Stimulated activated naive CD4-positive, alpha-beta T cell treated with Interleukin-2 at 50 U/mL for 16 hours (primary cell): ENCODE results near the gene AATF.

ENCODE experiments used
- DNase-seq: peaks from one replicate; lab custom pipeline; 2025; lab: John Stamatoyannopoulos, UW

Gene AATF

DNA sequence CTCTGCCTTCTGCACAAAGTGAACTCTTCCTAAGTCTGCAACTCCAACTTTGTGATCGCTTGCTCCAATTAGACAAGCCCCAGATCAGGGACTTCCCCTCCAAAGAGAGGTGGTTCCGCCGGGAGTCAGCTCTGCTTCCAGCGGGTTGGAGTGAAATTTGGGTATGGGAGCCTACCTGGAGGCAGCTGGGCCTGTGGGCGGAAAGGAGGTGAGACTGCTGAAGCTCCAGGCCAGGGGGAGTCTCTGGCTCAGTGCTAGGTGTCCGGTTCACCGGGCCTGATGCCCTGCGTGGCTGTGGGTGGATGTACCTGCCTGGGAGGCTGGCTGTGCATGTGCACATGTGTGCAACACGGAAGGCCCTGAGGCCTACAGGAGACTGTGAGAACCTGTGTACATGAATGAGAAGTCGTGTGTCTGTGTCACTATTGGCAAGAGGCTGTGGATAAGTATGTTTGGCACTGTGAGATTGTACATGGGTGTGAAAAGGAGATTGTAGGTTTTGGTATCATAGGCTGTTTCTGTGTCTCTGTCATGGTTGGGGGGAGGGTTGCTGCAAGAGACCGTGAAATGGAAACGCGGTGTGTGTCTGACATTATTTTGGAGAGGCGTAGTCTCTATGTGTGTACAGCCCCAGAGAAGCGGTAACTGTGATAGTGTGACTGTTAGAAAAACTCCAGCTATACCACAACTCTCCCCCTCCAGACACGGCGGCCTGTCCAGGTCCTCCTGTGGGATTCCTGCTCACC, 7.3 kb upstream of the AATF start:
- no peak for DNase-seq

DNA sequence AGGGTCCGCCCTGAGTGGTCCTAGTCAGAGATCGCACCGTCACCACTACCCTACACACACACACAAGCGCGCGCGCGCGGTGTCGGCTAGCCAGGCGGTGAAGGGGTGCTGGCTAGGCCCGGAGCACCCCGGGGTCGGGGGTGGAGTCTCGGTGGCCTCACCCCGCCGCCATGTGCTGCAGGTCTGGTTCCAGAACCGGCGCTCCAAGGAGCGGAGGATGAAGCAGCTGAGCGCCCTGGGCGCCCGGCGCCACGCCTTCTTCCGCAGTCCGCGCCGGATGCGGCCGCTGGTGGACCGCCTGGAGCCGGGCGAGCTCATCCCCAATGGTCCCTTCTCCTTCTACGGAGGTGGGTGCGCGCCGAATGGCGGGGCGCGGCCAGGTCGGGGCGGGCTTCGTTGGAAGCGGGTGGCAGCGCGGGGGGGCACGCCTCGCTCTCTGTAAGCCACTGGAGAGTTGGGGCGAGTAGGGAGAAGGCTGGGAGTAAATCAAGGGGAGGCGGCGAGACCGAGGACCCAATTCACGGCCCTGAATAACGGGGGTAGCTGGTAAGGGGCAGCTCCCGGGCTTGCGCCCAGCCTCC, 6.6 kb upstream of the AATF start:
- DNase-seq: no peak

DNA sequence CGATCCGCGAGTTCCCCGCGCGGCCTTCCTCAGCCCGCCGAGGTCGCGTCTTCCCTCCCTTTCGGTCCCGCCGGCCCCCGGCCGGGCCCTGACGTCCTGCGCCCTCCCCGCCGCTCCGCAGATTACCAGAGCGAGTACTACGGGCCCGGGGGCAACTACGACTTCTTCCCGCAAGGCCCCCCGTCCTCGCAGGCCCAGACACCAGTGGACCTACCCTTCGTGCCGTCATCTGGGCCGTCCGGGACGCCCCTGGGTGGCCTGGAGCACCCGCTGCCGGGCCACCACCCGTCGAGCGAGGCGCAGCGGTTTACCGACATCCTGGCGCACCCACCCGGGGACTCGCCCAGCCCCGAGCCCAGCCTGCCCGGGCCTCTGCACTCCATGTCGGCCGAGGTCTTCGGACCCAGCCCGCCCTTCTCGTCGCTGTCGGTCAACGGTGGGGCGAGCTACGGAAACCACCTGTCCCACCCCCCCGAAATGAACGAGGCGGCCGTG, 6.1 kb upstream of the AATF start:
- DNase-seq: no peak

DNA sequence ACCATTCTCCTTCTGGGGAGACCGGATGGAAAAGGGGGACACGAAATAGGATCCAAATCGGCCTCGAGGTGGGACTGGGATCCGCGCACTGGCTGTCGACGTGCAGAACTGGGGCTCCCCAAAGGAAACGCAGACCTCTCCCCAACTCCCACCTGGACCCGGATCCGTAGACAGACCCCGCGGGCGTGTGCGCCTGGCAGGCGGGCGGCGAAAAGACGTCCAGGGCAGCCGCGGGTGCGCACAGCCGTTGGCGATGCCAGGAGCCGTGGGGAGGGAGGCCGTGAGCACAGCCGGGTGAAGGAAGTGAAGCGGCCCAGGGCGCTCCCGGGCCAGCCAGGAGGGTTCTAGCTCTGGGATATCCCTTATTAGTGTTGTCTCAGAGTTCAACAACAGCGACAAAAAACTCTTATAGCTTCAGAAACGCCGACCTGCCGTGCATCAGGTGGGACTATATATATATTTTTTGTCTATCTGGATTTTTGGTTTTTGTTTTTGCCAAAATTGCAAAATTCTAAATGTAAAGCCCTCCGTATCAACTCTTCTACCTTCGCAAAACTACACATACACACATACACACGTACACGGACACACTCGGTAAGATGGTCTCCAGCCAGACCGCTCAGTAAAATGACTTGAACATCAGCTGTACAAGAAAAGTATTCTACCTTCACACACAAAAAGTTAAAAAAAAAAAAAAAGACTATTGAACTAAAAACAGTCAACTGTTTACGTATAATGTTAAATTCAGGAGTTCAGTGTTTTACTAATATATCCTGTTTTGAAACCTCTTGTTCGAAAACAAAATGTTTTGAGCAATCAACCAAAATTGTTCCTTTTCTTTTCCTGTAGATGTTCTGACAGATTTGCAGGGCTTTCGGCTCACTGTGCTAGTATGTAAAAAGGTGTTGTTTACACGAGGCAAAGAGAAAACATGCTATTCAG, 5.2 kb upstream of the AATF start:
- no peak for DNase-seq

DNA sequence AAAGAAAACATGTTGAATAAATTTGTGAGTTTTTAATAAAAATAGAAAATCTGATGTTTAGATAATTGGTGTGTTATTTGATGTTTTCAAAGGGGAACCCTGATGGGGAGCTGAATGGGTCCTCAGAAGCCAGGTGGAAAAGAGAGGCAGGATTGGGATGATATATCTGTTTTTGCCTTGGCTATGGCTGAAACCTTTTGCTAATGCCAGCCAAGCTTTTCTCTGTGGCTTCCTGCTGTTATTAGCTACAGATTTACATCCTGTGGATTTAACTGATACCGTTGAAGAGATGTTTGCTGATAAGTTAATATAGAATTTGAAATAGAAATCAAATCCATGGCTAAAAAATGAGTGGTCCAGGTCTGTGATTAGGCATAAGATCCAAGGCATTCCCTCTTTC, 4.2 kb upstream of the AATF start:
- no peak for DNase-seq

DNA sequence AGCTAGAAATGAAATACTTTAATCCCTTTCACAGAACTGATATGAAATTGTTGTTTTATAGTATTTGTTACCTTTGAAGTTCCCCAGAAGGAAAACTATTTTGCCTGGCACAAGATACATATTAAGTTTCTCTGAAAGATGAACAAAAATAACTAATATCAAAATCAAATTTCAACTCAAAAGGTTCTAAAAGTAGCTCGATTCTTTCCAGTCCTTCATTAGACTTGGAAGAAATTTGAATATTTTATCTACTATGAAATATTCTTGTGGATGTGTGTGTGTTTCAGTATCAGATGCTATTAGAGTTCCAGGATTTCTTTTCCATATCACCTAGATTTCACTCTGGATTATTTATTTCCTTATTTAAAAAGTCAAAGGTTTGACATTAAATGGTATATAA, 3.6 kb upstream of the AATF start:
- no peak for DNase-seq

DNA sequence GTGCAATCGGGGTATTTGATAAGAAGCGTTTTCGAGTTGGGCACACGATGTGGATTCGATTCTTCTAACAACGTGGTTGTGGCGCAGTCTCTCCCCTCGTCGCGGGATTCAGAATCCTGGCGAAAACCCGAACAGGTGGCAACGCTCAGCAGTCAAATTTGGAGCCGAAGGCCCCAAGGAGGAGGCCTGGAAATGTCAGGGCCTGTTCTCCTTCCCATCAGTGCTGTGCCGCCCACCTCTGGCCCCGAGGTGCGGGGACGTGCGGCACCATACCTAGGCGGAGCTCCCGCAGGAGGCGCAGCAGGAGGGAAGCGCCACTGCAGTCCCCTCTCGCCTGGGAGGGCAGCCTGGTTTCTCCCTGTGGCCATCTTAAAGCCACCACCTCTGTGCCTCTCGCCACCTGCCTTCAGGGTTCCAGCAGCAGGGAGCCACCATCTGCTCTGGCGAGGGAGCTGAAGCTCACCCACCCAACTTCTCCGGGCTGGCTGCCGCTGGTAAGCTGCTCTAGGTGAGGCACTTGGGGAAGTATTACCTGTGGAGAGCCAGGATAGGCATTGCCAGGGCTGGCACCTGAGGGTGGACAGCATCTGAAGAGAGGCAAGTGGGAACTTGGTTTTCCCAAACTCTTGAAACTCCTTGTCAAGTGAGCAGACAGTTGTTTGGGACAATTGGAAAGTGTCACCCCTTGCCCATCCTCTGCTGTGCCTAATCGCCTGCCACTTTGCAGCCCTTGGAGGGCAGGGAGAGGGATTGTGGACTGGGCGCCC, 2.6 kb upstream of the AATF start:
- DNase-seq: no peak

DNA sequence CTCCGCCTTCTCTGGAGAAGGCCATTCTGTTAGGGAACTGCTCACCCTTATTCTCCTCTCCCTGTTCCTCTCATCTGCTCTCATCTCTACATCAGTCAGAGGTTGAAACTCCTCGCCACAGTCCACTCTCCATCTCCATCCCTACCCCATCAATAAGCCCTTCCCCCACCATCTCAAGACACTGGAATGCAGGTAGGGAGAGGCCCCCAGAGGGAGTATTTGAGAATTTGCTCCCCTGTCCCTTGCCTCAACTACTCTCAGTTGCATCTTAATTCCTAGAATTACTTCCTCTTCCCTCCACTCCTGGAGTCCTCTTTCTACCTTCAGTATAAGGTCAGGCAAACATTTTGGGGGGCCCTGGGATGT, 2.0 kb upstream of the AATF start:
- DNase-seq: no peak

DNA sequence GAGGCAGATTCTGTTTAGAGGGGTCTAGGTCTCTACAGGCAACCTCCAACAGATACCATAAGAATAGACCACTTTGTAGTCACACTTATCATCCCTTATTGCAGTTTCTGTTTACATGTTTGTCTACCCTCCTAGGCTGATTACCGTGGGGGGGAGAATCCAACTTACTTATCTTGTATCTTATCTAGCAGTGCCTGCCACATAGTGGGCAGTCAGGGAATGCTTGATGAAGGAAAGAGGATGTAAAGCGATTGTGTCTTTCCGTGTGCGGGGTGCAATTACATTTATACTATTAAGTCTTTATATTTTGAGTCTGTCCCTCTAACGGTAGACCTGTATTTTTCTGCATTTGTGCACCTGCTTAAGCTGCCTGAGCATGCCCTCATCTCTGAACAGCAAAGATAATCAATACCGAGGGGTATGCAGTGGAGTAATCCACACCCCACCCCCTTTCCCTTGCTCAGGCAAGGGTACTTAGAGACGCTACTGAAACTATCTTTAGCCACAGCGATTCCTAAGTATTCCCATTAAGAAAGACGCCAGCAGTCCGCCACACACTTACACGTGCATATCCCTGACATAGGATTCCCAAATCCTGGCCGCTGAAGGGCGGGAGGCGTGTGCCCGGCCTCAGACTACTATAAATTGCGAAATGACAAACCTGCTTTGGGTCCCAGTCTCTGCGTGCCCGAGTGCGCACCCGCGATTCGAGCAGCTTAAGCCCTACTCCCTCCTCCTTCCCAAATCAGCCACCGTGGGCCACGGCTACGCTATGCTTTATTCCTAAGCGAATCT, 635 bp upstream of the AATF start:
- no peak for DNase-seq

DNA sequence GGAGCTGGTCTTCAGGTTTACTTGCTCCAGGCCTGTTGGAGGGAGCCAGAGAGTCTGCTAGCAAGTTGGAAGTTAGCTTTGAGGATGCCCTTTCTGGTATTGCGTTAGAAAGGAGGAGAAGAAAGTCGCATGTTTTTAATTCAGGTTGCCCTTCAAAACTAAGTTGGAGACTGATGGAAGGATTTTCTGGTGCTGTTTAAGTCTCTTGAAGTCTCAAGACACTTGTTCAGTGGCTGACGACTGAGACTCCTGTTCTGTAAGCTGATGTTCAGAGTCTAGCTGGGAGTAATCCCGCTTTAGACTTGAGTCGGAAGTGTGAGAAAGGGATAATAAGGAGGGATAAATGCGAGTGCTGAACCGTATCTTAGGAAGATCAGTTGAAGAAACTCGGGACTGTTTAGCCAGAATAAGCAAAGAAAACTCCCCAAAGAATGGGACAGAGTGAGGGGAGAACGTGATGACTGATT, 740 bp downstream of the AATF start:
- no peak for DNase-seq

DNA sequence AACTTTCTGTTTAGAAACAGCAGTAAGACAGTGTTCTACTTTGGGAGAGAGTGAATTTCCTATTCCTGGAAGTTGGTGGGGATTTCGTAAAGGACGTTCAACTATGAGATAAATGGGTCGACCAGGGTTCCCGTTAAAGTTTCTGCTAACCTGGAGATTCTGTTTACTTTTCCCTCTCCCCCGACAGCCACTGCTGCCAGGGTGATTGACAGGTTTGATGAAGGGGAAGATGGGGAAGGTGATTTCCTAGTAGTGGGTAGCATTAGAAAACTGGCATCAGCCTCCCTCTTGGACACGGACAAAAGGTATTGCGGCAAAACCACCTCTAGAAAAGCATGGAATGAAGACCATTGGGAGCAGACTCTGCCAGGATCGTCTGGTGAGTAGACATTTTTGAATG, 1.3 kb downstream of the AATF start:
- no peak for DNase-seq

DNA sequence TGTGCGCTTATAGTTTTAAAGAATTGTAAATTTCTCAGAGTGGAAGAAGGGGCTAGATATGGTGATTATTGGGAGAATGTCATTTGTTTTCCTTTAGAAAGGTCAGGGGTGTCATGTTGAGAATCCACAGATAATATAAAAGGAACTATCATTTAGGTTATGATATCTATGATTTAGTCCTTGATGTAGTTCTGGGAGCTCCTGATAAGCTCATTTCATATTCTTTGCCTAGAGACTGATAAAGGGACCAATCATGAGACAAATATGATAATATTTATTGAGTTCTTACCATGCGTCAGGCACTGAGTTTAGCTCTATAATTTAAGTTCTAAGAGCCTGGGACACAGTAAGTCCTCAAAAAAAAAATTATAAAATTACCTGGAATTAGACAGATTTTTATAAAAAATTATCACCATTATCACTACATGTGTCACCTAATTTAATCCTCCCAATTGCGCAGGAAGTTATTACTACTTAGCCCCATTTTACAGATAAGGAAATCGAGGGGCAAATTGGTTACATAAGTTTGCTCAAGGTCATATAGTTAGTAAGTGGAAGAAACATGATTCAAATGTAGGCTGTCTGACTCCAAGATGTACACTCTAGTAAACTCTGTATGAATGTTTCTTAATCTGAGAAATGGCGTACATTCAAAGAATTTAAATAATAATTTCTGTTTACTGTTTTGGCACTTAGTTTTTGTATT, 2.5 kb downstream of the AATF start:
- DNase-seq: no peak

DNA sequence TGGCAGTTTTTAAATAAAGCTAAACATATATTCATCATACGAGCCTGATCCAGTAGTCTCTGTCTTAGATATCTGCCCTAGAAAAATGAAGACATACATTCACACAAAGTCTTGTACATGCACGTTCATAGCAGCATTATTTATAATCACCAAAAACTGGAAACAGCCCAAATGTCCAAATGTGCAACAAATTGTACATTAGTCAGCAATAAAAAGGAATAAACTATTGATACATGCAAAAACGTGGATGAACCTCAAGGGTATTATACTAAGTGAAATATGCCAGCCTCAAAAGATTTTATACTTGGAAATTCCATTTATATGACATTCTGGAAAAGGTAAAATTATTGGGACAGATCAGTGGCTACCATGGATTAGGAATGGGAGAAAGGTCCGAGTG, 22.8 kb downstream of the AATF start:
- DNase-seq: no peak

DNA sequence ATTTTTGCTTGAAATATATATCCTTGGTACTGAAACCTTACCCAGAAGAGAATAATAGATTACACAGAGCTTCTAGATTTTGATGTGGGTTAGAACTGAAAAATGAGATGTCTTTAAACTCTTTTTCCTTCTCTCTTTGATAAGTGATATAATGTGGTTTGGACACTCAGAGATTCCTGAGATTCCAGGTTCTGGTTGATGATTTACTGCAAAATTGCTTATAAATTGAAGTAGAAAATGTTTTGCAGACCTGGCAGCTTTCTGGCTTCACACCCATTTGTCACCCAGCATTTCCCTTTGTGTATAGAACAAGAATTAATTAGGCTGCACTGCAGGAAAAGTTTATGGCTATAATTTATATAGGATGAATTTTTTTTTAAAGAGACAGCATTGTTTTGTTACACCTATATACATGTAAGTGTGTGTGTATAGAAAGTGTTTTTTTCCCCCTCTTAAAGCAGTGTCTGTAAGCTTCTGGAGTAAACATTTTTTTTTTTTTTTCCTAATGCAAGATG, 23.5 kb downstream of the AATF start:
- no peak for DNase-seq

DNA sequence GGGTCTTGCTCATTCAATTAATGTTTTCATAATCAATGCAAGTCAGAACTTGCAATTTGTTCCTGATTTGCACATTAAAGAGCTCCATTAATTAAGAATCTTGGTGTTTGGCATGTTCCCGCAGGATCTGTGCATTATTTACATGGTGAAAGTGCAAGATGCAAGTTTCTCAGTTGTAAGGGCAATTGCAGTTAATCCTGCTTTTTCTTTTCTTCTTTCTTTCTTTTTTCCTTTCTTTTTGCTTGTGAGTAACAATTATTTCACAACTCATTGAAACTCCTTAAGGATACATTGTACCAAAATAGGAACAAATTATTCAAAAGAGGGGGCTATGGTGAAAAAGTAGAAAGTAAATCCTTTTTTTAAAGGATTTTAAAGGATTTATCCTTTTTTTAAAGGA, 24.2 kb downstream of the AATF start:
- DNase-seq: no peak

DNA sequence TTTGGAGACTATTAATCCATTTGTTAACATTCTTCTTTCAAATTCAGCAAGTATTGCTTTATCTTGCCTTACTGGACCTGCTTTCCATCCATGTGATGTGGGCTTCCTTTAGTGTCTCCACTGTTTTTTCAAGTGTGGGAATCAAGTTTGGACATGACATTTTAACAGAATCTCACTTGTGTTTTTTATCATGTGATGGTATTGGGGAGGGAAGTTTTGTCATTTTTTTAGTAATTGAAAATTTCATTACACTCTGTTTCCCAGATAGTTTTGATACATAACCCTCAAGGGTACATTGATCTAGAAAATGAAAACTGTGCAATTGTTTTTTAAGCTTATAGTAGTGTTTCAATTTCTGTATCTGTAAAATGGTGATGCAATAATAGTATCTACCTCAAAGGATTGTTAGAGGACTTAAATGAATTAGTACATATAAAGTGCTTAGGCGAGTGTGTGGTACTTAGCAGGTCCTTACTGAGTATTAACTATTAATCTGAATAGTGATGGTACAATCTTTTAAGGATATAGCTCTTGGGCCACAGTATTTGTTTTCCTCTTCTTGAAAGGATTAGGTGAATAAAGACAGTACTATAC, 27.3 kb downstream of the AATF start:
- DNase-seq: no peak

DNA sequence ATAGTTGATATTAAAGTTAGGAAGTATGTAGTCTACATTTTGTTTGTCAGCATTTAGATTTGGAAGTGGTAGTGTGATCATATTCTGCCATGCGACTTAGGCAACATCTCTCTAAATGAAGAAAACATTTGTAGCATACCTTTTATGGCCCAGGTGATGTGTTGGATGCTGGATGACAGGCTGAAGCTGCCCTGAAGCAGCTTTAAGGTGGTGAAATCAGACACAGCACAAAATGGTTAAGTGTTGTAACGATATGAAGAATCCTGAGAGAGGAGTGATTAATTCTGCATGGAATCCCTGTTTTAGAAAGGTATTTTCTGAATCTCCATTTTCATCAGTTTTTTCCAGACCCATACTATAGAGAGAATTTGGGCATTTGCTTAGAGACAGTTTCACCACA, 28.3 kb downstream of the AATF start:
- no peak for DNase-seq

DNA sequence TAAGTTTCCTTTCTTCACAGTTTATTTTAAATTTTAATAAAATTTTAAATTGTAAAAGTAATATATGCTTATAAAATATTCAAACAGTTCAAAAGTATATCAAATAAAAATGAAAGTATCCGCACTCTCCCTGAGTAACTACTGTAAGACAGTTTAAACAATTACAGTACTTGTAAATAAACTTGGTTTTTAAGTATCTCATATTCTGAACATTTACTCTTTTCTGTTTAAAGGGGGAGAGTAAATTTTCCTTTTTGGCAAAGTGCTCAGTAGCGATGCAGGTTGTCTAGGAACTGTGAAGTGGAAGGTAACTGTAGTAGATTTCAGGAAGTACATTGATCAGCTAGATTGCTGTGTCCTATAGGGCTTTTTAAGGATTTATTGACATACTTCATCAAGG, 28.8 kb downstream of the AATF start:
- DNase-seq: no peak

DNA sequence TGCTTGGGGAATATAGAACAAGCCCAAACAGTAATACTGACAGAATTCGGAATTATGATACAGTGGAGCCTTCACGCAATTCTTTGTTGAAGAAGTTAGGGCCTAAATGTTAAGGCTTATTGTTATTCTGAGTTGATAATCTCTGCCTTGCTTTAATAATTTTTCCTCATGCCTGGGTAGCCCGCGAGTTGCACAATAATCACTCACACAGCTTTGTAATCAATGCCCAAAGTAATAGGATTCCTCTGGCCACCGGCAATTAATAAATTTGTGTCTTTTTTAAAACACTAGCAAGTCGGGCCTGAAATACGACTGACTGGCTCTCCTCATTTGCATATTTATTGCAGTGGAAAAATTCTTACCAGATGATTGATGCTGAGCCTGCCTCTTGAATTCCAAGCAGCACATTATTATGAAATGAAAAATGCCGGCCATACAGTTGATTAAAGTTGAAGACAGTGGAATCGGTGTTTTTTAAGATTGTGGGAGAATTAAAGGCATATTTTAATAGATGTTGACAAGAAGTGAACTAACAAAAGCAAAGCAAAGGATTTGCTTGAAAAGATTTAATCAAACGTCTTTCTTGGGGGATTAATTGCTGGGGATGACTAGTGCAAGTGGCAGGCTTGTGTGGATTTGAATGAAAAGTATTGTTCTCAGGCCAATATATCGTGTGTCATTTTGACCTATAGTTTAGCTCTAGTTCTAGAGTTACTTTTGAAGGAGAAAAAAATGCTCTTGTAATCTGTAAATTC, 30.2 kb downstream of the AATF start:
- DNase-seq: no peak
